Caco-2 (cell line): ENCODE measurements around the gene ABCG4. TPM values are rescaled to one million over a fixed set of nuclear protein-coding genes. Genes with fewer than 3 reads are reported as not detected.

ENCODE experiments used
- BruUV-seq: library from RNA; stranded (reverse); fragments of 400-500 nt; replicated peaks from 2 replicates; lab custom pipeline; 2021; lab: Mats Ljungman, UMichigan
- CTCF ChIA-PET: fragments of 300-600 bp; sonication (Branson Sonifier 250); formaldehyde crosslinking; loops from one replicate; lab custom pipeline; 2022; ENCODE audit warnings: antibody characterized with exemption; lab: Charles Lee
- POLR2A ChIA-PET: fragments of 300-600 bp; sonication (Branson Sonifier 250); formaldehyde crosslinking; loops from one replicate; lab custom pipeline; 2022; ENCODE audit warnings: antibody characterized with exemption; lab: Charles Lee
- DNase-seq, 2 experiments: peaks; one replicate each; pipeline versions ENCODE4 v3.0.0 to v3.0.0-alpha.2; 2020 to 2022
- H3K27me3 ChIP-seq: replicated peaks from 2 replicates; pipeline ENCODE4 v1.6.0; 2011; ENCODE audit warnings: low read length; ENCODE audit not compliant: control insufficient read depth, insufficient read depth
- H3K36me3 ChIP-seq: 2 replicates; pipeline ENCODE4 v1.5.1; 2011; ENCODE audit warnings: low read length; ENCODE audit not compliant: control insufficient read depth, insufficient read depth
- H3K4me1 ChIP-seq: fragments of 250-450 bp; sonication (Bioruptor Pico); 2 replicates; pipeline ENCODE4 v1.5.1; 2020; ENCODE audit warnings: mild to moderate bottlenecking
- H3K4me3 ChIP-seq: 2 replicates; pipeline ENCODE4 v1.5.1; 2011; ENCODE audit warnings: low read depth, mild to moderate bottlenecking, control low read depth, low read length
- H3K9me3 ChIP-seq: fragments of 250-450 bp; sonication (Bioruptor Pico); 2 replicates; pipeline ENCODE4 v1.5.1; 2020; ENCODE audit warnings: mild to moderate bottlenecking, moderate library complexity
- H3K27ac Mint-ChIP-seq: one replicate; pipeline ENCODE4 v1.8.0; 2022; ENCODE audit warnings: mixed read lengths; ENCODE audit not compliant: unreplicated experiment
- H3K27me3 Mint-ChIP-seq: one replicate; pipeline ENCODE4 v1.8.0; 2022; ENCODE audit warnings: mixed read lengths; ENCODE audit not compliant: insufficient read depth, unreplicated experiment
- H3K36me3 Mint-ChIP-seq: one replicate; pipeline ENCODE4 v1.8.0; 2022; ENCODE audit warnings: mild to moderate bottlenecking, mixed read lengths; ENCODE audit not compliant: insufficient read depth, unreplicated experiment
- H3K4me1 Mint-ChIP-seq: one replicate; pipeline ENCODE4 v1.8.0; 2022; ENCODE audit warnings: low read depth, mixed read lengths; ENCODE audit not compliant: unreplicated experiment
- H3K4me3 Mint-ChIP-seq: one replicate; pipeline ENCODE4 v1.8.0; 2022; ENCODE audit warnings: mild to moderate bottlenecking, moderate library complexity, mixed read lengths; ENCODE audit not compliant: unreplicated experiment
- H3K9me3 Mint-ChIP-seq: one replicate; pipeline ENCODE4 v1.8.0; 2022; ENCODE audit warnings: mixed read lengths; ENCODE audit not compliant: unreplicated experiment
- CTCF ChIP-seq, 2 experiments: fragments of 200-600 bp in 1 of 2; IDR thresholded peaks; 1 replicate in 1 of 2; 2 replicates in 1 of 2; pipeline versions ENCODE4 v1.5.1 to v1.8.0; 2011 to 2022; ENCODE audit warnings: antibody characterized with exemption in 1 of 2, control low read depth in 1 of 2, inconsistent platforms in 1 of 2, low read depth in 1 of 2, low read length in 1 of 2, mild to moderate bottlenecking in 1 of 2, moderate library complexity in 1 of 2; ENCODE audit not compliant: insufficient read depth in 1 of 2, severe bottlenecking in 1 of 2, unreplicated experiment in 1 of 2
- intact Hi-C: fragments of 100-400 bp; cut with micrococcal nuclease; formaldehyde crosslinking; loops from one replicate; pipeline ENCODE4 v1.10.0; 2022; ENCODE audit not compliant: unreplicated experiment
- total RNA-seq: library from RNA; stranded (reverse); gene quantifications from 2 replicates; pipeline ENCODE4 v1.2.3, GENCODE V29; 2022

The ABCG4 gene
- total RNA-seq, 1 experiment from 2014 or later = 0.18 TPM

GRCh38 chr11:119178166-119178680 is 29.4 kb downstream of the ABCG4 start:
- ChIA-PET CTCF (no interaction called here), POLR2A (no interaction called here)
- no peak overlapping the region for H3K4me3 Mint-ChIP-seq
- H3K27ac Mint-ChIP-seq = no peak overlapping the region
- Histone ChIP-seq H3K4me3 (no peak overlapping the region), H3K4me1 (no peaks in the 10 kb centered on the region), H3K27me3 (no peaks in the 10 kb centered on the region), H3K36me3 (no peaks in the 10 kb centered on the region), H3K9me3 (no peaks in the 10 kb centered on the region)
- BruUV-seq = no TSS peak
- no peaks in the 10 kb centered on the region for H3K9me3 Mint-ChIP-seq
- no peaks in the 10 kb centered on the region for H3K36me3 Mint-ChIP-seq
- intact Hi-C loops = no loop called here
- H3K4me1 Mint-ChIP-seq = no peaks in the 10 kb centered on the region
- H3K27me3 Mint-ChIP-seq = no peaks in the 10 kb centered on the region
- DNase-seq = no peak
- TF ChIP-seq CTCF (IDR thresholded peaks at IDR 0.05; ENCODE audit: insufficient read depth in 1 of 2, low read depth in 1 of 2, low read length in 1 of 2, severe bottlenecking in 1 of 2, unreplicated experiment in 1 of 2) = no peak

DNA sequence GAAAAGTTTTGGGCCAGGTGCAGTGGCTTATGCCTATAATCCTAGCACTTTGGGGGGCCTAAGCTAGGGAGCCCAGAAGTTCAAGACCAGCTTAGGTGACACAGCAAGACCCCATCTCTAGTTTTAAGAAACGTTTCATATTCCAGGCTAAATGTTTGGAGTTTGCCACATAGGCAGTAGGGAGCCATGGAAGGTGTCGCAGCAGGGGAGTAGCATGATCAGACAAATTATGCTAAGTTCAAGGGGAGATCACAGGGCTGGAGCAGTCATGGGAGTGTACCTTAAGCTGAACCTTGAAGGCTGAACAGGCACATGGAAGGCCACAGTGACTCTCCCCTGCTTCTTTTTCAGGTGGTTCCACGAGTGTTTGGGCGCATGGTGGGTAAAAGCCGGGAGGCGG is 30.5 kb downstream of the ABCG4 start:
- Mint-ChIP-seq H3K27ac (no peak overlapping the region), H3K36me3 (no peaks in the 10 kb centered on the region), H3K27me3 (no peaks in the 10 kb centered on the region), H3K9me3 (no peaks in the 10 kb centered on the region), H3K4me1 (no peaks in the 10 kb centered on the region), H3K4me3 (no peak overlapping the region)
- intact Hi-C loops = no loop called here
- POLR2A ChIA-PET = no interaction called here
- Histone ChIP-seq H3K4me1 (no peaks in the 10 kb centered on the region), H3K36me3 (no peaks in the 10 kb centered on the region), H3K27me3 (no peaks in the 10 kb centered on the region), H3K9me3 (no peaks in the 10 kb centered on the region), H3K4me3 (no peak overlapping the region)
- BruUV-seq = no TSS peak
- TF ChIP-seq CTCF (IDR thresholded peaks at IDR 0.05; ENCODE audit: insufficient read depth in 1 of 2, low read depth in 1 of 2, low read length in 1 of 2, severe bottlenecking in 1 of 2, unreplicated experiment in 1 of 2) = no peak
- CTCF ChIA-PET = interaction anchor here (0.6 to 1.2 kb wide), 2 partner anchors 27 to 30 kb away, joined by 3 to 5 read pairs; partner anchors contain the start of gene CBL
- no peak for DNase-seq

- CTCF ChIA-PET = interaction anchor here (0.6 to 1.2 kb wide), 3 partner anchors 10 to 31 kb away, joined by 3 to 5 read pairs (median 3); partner anchors contain the start of gene CBL
- no peak overlapping the region for H3K4me3 Mint-ChIP-seq
- POLR2A ChIA-PET = interaction anchor here (0.6 kb wide), 1 partner anchor 445 kb away, joined by 4 read pairs; no protein-coding TSS in a partner anchor
- Histone ChIP-seq H3K36me3 (no peaks in the 10 kb centered on the region), H3K27me3 (no peaks in the 10 kb centered on the region), H3K9me3 (no peaks in the 10 kb centered on the region), H3K4me3 (no peak overlapping the region), H3K4me1 (peaks cover 4% of the 10 kb centered on the region; the same call in 1 of the 2 replicates)
- no peak for DNase-seq
- H3K4me1 Mint-ChIP-seq = no peaks in the 10 kb centered on the region
- no peaks in the 10 kb centered on the region for H3K27me3 Mint-ChIP-seq
- TF ChIP-seq CTCF (IDR thresholded peaks at IDR 0.05; ENCODE audit: insufficient read depth in 1 of 2, low read depth in 1 of 2, low read length in 1 of 2, severe bottlenecking in 1 of 2, unreplicated experiment in 1 of 2) = no peak
- no peak overlapping the region for H3K27ac Mint-ChIP-seq
- H3K36me3 Mint-ChIP-seq = no peaks in the 10 kb centered on the region
- no TSS peak for BruUV-seq
- no peaks in the 10 kb centered on the region for H3K9me3 Mint-ChIP-seq
- intact Hi-C loops = no loop called here
These were observed 31.1 kb downstream of the ABCG4 start for GRCh38 chr11:119179983-119180382.
